D721Med (cell line): ENCODE measurements around the gene TRIM36.

Source experiments
- DNase-seq: peaks from one replicate; pipeline ENCODE4 v3.0.0; 2011; ENCODE audit warnings: low spot score; ENCODE audit not compliant: insufficient read length
- FAIRE-seq: peaks from 2 replicates; lab custom pipeline; 2011; peaks lifted over from hg19 to GRCh38; lab: Jason Lieb, UNC
- TF ChIP-seq, protein P1 (sequence below): IDR thresholded peaks from 2 replicates; pipeline ENCODE4 v1.5.1; 2012; ENCODE audit warnings: mild to moderate bottlenecking, control low read depth; ENCODE audit not compliant: insufficient read depth; ENCODE audit errors: missing control alignments

Gene TRIM36

DNA sequence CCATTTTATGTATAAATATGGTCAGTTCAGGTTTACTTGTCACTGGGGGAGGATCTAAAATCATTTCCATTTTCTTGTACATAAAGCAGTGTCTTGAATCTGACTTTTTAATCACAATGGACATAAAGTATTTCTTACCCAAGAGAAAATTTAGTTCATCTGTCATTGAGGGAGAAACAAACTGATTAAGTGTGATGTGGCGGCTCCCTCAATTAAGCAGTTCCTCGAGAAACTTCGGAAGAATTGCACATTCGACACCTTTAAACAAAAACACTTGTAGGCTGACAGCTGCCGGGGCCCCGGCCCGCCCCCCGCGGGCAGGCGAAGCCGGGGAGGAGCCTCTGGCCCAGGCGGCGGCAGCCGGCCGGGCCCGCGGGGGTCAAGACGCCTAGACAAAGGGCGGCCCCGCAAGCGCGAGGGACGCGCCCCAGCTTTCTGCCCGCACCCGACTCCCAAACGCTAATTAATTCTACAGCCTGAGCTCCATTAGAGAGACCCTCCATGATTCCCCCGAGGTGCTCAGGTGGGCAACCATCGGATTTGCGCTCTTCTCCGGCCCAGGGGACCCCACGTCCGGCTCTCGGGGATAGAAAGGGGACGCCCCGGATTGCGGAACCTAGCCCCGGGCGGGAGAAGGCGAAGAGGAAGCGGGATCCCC is 750 bp downstream of the TRIM36 start:
- TF ChIP-seq, protein P1, sequence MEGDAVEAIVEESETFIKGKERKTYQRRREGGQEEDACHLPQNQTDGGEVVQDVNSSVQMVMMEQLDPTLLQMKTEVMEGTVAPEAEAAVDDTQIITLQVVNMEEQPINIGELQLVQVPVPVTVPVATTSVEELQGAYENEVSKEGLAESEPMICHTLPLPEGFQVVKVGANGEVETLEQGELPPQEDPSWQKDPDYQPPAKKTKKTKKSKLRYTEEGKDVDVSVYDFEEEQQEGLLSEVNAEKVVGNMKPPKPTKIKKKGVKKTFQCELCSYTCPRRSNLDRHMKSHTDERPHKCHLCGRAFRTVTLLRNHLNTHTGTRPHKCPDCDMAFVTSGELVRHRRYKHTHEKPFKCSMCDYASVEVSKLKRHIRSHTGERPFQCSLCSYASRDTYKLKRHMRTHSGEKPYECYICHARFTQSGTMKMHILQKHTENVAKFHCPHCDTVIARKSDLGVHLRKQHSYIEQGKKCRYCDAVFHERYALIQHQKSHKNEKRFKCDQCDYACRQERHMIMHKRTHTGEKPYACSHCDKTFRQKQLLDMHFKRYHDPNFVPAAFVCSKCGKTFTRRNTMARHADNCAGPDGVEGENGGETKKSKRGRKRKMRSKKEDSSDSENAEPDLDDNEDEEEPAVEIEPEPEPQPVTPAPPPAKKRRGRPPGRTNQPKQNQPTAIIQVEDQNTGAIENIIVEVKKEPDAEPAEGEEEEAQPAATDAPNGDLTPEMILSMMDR, result no peak
- FAIRE-seq, result no peak
- no peak for DNase-seq

DNA sequence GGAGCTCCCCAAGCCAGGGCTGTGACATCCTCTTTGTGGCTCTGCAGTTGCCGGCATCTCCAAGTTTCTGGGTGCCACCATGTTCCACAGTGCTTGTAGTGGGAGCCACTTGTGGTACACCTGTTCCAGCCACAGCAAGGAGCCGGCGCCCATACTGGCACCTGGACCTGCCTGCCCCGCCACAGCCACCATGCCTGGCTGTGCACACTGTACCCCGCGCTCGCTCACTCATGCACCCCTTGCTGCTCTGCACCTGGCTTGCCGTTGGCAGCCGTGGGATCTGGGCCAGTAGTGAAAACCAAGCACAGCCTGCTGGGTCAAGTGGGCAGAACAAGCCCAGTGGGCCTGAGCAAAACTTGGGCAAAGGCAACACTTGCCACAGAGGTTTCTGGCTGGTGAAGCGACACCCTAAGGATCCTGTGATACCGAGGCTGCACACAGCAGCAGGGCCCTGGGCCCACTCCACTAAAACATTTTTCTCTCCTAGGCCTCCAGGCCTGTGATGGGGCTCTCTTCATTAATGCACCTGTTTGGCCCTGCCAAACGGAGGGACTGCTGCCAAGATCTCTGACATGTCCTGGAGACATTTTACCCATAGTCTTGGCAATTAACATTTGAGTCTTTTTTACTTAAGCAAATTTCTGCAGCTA is 2.8 kb downstream of the TRIM36 start:
- DNase-seq, result no peak
- no peak for FAIRE-seq
- TF ChIP-seq, protein P1, result no peak

DNA sequence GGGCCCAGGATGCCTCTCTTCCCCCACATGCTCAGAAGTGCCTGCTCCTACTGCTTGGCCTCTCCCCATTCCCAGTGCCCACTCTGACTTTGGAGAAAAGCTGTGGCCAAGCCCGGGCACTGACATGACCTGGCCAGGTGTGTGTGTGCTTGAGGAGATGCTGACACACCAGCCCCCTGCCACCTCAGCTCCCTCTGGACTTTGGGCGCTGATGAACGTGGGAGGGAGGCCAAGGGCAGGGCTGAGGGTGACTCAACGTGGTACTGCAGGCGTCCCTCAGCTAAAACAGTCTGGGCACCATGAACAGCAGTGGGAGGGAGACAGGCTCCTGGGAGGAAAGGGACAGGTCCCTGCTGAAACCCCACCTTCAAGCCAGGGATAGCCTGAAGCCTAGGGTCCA is 3.9 kb downstream of the TRIM36 start:
- no peak for FAIRE-seq
- DNase-seq, result no peak
- TF ChIP-seq, protein P1, result no peak

DNA sequence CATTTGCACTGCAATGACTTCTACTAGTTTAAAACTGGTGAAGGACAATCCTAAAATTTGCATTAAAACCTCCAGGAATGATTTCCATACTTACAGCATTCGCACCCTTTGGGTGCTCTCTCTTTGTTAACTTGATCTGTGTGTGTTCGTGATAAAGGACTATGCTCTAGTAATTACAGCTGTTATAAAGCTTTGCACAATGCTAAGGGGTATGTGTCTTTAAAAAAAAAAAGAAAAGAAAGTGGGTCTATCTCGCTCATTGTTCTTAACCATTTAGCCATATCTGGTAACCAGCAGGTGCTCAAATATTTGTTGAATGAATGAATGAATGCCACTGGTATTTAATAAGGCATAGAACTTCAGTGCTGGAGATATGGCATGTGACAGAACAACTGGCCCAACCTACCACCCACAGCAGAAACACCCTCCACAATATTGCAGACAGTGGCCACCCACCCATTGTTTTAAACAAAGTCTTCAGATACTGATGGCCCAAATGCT is 8.7 kb downstream of the TRIM36 start:
- TF ChIP-seq, protein P1, result no peak
- DNase-seq (no peak), FAIRE-seq (no peak)

DNA sequence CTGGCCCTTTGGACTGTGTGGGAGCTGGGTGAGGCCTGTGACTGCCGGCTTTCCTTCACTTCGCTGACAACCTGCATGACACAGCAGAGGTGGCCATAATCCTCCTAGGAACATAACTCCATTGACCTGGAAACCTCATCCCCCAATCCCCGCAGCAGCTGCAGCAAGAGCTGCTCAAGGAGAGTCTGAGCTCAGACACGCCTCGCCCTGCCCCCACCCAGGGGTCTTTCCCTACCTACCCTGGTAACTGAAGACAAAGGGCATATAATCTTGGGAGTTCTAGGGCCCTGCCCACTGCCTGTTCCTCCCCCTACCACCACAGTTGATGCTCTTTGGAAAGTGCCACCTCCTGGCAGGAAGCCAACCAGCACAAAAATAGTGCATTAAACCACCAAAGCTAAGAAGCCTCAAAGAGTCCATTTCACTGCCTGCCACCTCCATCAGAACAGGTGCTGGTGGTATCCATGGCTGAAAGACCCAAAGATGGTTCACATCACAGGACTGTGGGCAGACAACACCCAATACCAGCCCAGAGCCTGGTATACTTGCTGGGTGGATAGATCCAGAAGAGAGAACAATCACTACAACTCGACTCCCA is 18.4 kb downstream of the TRIM36 start:
- FAIRE-seq, result no peak

DNA sequence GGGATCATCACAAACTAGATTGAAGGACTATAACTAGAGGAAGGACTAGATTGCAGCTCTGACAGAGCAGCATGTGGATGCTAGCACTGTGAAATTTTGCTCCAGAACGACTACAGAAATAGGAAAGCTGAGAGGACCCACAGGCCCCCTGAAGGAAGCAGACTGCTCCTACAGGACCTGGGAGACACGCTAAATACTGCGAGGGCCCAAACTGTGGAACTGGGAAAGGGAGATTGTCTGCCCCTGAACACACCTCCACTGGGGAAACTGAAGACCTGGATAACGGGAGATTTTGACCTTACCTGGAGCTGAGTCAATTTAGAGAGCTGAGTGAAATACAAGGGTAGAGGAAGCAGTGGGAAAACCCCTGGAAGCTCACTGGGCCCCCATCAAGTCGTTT is 19.2 kb downstream of the TRIM36 start:
- FAIRE-seq (no peak), DNase-seq (no peak)
- TF ChIP-seq, protein P1, result no peak

More for the DNA sequence above, 18.4 kb downstream of the TRIM36 start:
- no peak for DNase-seq
- TF ChIP-seq, protein P1, result no peak
